HG02759 (cell line): ENCODE measurements around the gene PTMA.
"Not testable (repeated sequence)": the region's sequence is repeated elsewhere in the genome, so short reads cannot be mapped to it uniquely, and the experiment has no call there.

Source experiments
- ATAC-seq: cut with Tn5 transposase; IDR thresholded peaks from one replicate; pipeline ENCODE4 v1.9.1; 2021; ENCODE audit warnings: mild to moderate bottlenecking, moderate library complexity; ENCODE audit not compliant: unreplicated experiment

The PTMA gene

DNA sequence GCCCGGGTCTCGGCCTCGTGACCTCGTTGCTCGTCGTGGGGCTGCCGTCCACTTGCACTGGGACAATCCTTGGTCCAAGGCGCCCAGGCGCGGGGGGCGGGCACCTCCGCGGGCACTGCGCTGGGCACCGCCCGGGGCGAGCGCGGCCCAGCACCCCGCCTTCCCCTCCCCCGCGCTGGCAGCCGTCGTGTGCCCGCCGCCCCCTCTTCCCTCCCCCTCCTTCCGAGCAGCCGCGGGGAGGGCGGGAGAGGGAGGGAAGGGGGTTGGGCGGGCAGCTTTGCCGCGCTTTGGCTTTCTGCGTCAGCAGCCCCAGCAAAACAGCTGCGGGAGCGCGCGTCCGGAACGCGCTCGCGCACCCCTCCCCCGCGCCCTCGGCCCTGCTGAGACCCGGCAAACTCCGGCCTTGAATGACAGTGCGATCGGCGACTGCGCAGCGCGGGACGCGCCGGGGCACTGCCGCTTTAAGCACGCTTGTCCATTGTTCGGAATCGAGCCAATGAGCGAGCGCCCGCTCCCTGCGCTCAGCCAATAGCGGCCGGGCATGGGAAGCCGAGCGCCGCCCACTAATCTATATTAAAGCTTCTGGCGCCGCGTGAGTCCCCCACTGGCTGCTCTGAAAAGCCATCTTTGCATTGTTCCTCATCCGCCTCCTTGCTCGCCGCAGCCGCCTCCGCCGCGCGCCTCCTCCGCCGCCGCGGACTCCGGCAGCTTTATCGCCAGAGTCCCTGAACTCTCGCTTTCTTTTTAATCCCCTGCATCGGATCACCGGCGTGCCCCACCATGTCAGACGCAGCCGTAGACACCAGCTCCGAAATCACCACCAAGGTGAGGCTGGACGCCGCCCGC lies at the start of gene PTMA:
Gene PTMA (plus strand): TSS at position 599 of the 846 bp plus-strand sequence. CDS start 182 bp downstream, at position 781.
- ATAC-seq: peak; percentile 64

DNA sequence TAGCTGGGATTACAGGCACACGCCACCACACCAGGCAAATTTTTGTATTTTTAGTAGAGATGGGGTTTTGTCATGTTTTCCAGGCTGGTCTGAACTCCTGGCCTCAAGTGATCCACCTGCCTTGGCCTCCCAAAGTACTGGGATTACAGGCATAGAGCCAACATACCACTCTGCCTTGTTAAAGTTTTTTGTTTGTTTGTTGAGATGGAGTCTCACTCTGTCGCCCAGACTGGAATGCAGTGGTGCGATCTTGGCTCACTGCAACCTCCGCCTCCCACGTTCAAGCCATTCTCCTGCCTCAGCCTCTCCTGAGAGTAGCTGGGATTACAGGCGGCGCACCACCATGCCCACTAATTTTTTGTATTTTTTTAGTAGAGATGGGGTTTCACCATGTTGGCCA lies 48.3 kb upstream of the PTMA start:
- not testable (repeated sequence) for ATAC-seq

DNA sequence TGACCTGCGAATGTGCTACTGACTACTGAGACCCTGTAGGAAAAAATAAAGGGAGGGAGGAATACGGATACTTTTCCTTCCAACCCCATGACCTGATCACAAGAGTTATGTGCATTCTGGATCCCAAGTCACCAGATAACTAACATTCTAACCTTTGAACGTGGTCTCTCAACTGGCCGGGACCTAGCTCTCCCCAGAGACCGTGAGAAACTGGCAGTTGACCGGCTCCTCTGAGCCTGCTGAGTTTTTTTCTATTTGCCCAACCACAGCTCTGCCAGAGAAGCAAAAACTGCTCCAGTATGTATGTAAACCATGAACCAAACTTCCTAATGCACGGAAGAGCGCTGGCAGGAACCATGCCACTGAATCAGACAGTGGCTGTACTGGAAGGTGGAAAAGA lies 47.5 kb upstream of the PTMA start:
- no peak for ATAC-seq

DNA sequence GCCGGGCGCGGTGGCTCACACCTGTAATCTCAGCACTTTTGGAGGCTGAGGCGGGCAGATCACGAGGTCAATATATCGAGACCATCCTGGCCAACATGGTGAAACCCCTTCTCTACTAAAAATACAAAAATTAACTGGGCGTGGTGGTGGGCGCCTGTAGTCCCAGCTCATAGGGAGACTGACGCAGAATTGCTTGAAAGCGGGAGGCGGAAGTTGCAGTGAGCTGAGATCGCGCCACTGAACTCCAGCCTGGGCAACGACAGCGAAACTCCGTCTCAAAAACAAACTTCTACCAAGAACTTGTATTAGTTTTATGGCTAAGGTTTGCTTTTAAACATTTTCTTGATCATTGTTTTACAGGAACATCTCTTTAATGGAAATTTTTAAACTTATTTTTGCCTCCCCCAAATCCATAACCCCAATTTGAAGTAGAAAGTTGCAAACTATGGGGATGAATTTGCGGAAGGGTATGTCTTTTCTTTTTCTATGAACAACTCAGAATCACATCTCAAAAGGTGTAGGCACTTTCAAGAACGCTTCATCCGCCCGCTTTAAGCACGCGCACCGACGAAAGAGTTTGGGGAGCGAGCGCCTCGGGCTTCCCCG lies 46.8 kb upstream of the PTMA start:
- ATAC-seq: no peak

DNA sequence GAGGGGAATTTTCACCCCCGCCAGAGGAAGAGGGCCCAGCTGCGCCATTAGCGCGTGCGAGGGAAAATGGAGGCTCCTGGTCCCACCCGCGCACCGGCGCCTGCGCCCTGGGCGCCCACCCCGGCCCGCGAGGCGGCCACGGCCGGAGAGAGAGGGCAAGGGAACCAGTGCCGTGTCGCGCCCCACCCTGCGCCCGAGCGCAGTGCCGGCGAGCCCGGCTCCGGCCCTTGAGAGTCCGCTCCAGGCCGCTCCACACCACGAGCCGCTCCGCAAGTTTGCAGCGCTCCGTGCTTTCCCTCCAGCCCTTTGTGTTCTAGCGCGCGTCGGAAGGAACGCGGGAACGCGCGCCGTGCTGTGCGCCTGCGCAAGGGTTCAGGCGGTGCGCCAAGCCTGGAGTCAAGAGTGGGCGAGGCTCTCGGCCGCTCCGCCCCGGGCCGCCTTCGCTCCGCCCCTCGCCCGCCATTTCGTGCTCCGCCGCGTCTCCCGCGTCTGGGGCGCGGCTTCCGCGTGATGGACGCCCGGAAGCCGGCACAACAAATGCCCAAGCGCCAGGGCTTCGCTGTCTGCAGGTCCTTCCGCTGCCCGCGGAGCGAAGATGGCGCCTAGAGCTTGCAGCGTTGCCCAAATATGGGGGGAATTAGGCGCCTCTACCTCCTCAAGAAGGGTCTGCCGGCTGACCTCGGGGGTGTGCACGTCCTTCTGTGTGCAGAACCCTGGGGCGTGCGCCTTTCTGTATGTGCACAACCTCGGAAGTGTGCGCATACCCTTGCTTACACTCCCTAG lies 46.1 kb upstream of the PTMA start:
- peak; percentile 78 for ATAC-seq

GRCh38 chr2:231662811-231663457 lies 45.4 kb upstream of the PTMA start:
- ATAC-seq: no peak

DNA sequence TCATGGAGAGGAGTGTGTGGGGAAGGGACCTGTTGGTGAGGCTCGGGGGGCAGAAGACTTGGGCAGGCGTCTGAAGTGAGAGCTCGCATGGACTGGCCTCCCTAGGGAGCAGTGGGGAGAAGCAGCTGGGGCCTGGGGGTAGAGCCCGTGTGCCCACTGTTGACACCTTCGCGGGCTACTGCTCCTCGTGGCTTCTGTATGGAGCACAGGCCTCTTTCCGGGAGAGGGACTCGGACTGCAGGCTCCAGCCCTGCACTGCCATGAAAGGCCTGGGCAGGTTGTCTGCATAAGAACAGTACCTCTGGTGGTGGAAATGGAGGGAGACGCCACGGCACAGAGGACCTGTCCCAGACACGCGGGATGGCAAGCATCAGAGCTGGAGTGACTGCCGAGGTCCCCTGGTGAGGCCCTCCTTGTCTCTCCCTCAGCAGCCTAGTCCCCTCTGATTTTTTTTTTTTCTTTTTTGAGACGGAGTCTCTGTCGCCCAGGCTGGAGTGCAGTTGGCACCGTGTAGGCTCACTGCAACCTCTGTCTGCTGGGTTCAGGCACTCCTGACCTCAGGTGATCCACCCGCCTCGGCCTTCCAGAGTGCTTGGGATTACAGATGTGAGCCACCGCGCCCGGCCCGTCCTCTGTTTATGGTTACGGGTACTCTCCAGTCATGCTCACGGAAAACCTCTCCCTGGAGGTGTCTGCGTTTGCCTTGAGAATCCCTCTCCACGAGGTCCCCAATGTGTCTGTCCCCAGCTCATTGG lies 44.7 kb upstream of the PTMA start:
- no peak for ATAC-seq

DNA sequence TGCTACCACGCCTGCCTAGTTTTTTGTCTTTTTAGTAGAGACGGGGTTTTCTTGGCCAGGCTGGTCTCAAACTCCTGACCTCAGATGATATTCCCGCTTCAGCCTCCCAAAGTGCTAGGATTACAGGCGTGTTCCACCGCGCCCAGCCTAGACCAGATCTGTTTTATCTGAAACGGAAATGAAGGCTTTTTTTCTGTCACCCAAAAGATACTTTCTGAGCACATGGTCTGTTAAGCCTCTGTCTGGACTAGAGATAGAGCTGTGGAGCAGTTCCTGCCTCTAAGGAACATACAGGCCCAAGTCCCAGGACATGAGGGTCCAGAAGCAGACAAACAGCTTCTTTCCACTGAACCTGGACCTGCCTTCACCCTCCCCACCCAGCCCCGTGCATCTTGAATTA lies 43.6 kb upstream of the PTMA start:
- no peak for ATAC-seq

GRCh38 chr2:231665245-231666170 lies 42.8 kb upstream of the PTMA start:
- no peak for ATAC-seq

GRCh38 chr2:231666171-231667095 lies 41.9 kb upstream of the PTMA start:
- peak; percentile 42 for ATAC-seq

GRCh38 chr2:231667096-231667427 lies 41.3 kb upstream of the PTMA start:
- ATAC-seq: no peak

GRCh38 chr2:231667496-231667895 lies 40.8 kb upstream of the PTMA start:
- ATAC-seq: no peak

DNA sequence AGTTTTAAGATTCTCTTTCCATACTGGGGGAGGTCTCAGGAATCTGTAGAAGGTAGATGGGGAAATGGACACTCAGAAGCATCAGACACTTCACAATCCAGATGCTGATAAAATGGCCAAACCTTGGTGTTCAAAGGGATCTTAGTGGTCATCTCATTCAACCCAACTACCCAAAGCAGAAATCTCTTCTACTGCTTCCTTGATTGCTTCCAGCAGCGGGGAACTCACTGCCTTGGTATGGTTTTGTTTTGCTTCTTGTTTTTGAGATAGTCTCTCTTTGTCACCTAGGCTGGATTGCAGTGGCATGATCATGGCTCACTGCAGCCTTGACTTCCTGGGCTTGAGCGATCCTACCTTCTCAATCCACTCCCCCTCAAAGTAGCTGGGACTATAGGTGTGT lies 39.3 kb upstream of the PTMA start:
- ATAC-seq: no peak

DNA sequence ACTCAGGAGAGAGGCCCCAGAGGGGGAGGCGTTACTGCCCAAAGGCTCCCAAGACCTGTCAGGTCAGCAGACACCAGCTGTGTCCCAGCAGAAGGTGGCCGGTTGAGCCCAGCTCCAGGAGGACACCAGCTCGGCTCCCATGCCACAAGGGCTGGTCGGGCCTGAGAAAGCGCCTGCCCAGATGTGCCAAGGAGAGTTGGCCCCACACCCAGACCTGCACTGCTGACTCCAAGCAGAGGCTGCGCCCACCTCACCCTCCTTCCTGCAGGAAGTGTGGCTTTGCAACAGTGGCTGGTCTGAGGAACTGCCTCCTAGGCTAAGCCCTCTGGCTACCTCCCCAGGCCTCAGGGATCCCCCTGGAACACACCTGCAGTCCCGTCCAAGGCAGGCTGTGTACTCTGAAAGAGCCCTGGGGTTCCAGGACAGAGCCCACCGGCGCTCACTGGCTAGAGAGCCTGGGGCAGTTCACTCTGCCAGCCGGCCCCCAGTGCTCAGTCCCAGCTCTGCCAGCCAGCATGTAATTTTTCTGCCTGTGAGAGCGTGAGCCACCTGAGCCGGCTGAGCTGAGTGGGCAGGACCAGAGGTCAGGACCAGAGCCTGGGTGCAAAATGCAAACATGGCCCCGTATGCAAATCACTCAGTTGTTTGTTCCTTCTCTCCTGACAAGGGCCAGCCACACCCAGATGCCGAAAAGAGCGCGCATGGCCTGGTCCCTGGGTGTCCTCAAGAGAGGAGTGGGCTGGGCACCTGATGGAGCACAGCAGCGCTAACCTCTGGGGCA lies 36.9 kb upstream of the PTMA start:
- ATAC-seq: peak; percentile 35

DNA sequence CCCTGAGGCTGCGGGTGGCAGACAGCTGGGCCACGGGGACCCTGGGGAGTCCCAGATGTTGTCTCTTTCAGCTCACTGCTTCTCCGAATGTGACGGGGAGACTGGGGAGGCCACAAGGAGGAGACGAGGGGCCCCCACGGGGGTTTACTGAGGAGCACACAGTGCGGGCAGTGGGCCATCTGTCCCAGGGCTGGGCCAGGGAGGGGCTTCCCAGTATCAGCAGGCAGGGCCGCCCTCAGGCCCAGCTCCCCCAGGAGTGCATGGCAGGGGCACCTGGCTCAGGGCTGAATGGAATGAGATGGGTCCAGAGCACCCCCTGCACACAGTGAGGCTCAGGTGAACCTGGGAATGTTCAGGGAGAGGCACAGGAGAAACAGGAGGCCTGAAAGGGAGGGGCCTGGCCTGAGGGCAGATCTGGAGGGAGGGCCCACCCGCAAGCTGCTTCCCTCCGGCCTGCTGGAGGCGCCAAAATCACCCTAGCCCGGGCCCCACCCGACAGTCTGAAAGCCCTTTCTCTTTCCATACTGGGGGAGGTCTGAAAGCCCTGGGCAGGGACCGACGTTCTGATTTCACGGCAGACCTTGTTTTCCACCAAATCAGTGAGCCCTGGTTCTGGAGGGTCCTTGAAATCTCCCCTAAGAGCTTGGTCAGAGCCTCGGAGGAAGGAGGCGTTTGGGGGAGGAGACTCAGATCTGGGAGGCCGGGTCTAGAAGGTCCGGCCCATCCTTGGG lies 35.5 kb upstream of the PTMA start:
- ATAC-seq: peak; percentile 61

- ATAC-seq: no peak
Measured at GRCh38 chr2:231673348-231673770, 35.0 kb upstream of the PTMA start.
